Left ventricle myocardium inferior (tissue), 1 donor: ENCODE data around the gene PLTP. TPM values are rescaled to one million over a fixed set of nuclear protein-coding genes. Genes with fewer than 3 reads are reported as not detected.

Source experiments
- DNase-seq: peaks from one replicate; pipeline ENCODE4 v3.0.0-alpha.2; 2020
- H3K27ac ChIP-seq: fragments of 200-600 bp; replicated peaks from 2 replicates; pipeline ENCODE4 v1.8.0; 2021
- H3K27me3 ChIP-seq: fragments of 200-600 bp; 2 replicates; pipeline ENCODE4 v1.8.0; 2021; ENCODE audit warnings: low read depth
- H3K36me3 ChIP-seq: fragments of 200-600 bp; 2 replicates; pipeline ENCODE4 v1.8.0; 2021
- H3K4me1 ChIP-seq: fragments of 200-600 bp; 2 replicates; pipeline ENCODE4 v1.8.0; 2021
- H3K4me3 ChIP-seq: fragments of 200-600 bp; 2 replicates; pipeline ENCODE4 v1.8.0; 2021; ENCODE audit warnings: mild to moderate bottlenecking, moderate library complexity
- H3K9me3 ChIP-seq: fragments of 200-600 bp; replicated peaks from 2 replicates; pipeline ENCODE4 v1.8.0; 2021
- CTCF ChIP-seq: fragments of 200-600 bp; IDR thresholded peaks from 2 replicates; pipeline ENCODE4 v1.8.0; 2021; ENCODE audit warnings: antibody characterized with exemption, mild to moderate bottlenecking, borderline replicate concordance
- intact Hi-C: fragments of 100-400 bp; cut with micrococcal nuclease; formaldehyde crosslinking; loops from one replicate; pipeline ENCODE4 v1.11.0; 2022
- total RNA-seq: library from RNA; stranded (reverse); fragmentation: NEBNext Ultra II Directional; extraction: Animal tissue kit (Norgen Biotek cat#: 25700); gene quantifications from one replicate; pipeline ENCODE4 v1.2.1, GENCODE V29; 2021
- donor health status: DM: no; HTN: yes; CAD: no; lungs with severe emphysema.

PLTP gene
- total RNA-seq, 1 donor from 2014 or later = 84.1 TPM

GRCh38 chr20:45919542-45920399 lies 7.8 kb upstream of the PLTP start:
- intact Hi-C loops = no loop called here

GRCh38 chr20:45918779-45919537 lies 7.0 kb upstream of the PLTP start:
- no peak for DNase-seq
- intact Hi-C loops = no loop called here
- no peaks in the 10 kb centered on the region for H3K27me3 ChIP-seq
- H3K4me1 ChIP-seq = peaks cover 70% of the 10 kb centered on the region
- peak overlapping the region; percentile 86 for H3K27ac ChIP-seq
- no peak for TF ChIP-seq CTCF
- H3K9me3 ChIP-seq = no peaks in the 10 kb centered on the region
- no peak overlapping the region for H3K4me3 ChIP-seq
- H3K36me3 ChIP-seq = no peaks in the 10 kb centered on the region

More at GRCh38 chr20:45919542-45920399, 7.8 kb upstream of the PLTP start:
- no peaks in the 10 kb centered on the region for H3K36me3 ChIP-seq
- H3K9me3 ChIP-seq = no peaks in the 10 kb centered on the region
- H3K27me3 ChIP-seq = no peaks in the 10 kb centered on the region
- peak overlapping the region; percentile 37 for H3K4me3 ChIP-seq
- H3K4me1 ChIP-seq = peaks cover 78% of the 10 kb centered on the region
- peak; percentile 86 for DNase-seq
- H3K27ac ChIP-seq = peak overlapping the region; percentile 86
- TF ChIP-seq CTCF = no peak

- Histone ChIP-seq H3K4me3 (no peak overlapping the region), H3K9me3 (no peaks in the 10 kb centered on the region), H3K4me1 (peaks cover 63% of the 10 kb centered on the region), H3K36me3 (no peaks in the 10 kb centered on the region), H3K27ac (peak overlapping the region; percentile 86), H3K27me3 (no peaks in the 10 kb centered on the region)
- peak; percentile 41 for DNase-seq
- no peak for TF ChIP-seq CTCF
- intact Hi-C loops = no loop called here
These were observed 6.3 kb upstream of the PLTP start for GRCh38 chr20:45918182-45918737.

- Histone ChIP-seq H3K27me3 (peaks cover 2% of the 10 kb centered on the region), H3K4me3 (no peak overlapping the region), H3K27ac (peak overlapping the region; percentile 86), H3K9me3 (no peaks in the 10 kb centered on the region), H3K4me1 (peaks cover 61% of the 10 kb centered on the region), H3K36me3 (no peaks in the 10 kb centered on the region)
- peak; percentile 55 for DNase-seq
- intact Hi-C loops = no loop called here
- TF ChIP-seq CTCF = no peak
These were observed 5.8 kb upstream of the PLTP start for GRCh38 chr20:45917790-45918141.

- H3K4me1 ChIP-seq = peaks cover 42% of the 10 kb centered on the region
- H3K9me3 ChIP-seq = no peaks in the 10 kb centered on the region
- H3K4me3 ChIP-seq = no peak overlapping the region
- intact Hi-C loops = no loop called here
- H3K36me3 ChIP-seq = peaks cover 4% of the 10 kb centered on the region
- DNase-seq = no peak
- no peak for TF ChIP-seq CTCF
- peaks cover 17% of the 10 kb centered on the region for H3K27me3 ChIP-seq
- H3K27ac ChIP-seq = peak overlapping the region; percentile 88
These were observed 1.2 kb upstream of the PLTP start for GRCh38 chr20:45913116-45913515.
